RPMI8226 (cell line): Measurements from ENCODE around the gene AVPR2.
A peak's percentile ranks its signal among the peaks of the same experiment; 100 is the strongest.

Experiments
- DNase-seq: peaks from one replicate; pipeline ENCODE4 v3.0.0-alpha.2; 2015

The AVPR2 gene

GRCh38 chrX:153920546-153920945 is 16.1 kb downstream of the AVPR2 start:
- DNase-seq: no peak

GRCh38 chrX:153921070-153921469 is 16.6 kb downstream of the AVPR2 start:
- no peak for DNase-seq

- DNase-seq: no peak
Observed at GRCh38 chrX:153921511-153922446, 17.3 kb downstream of the AVPR2 start.

GRCh38 chrX:153922932-153923857 is 18.7 kb downstream of the AVPR2 start:
- DNase-seq: peak; percentile 74

GRCh38 chrX:153924149-153924861 is 19.8 kb downstream of the AVPR2 start:
- DNase-seq: peak; percentile 72

GRCh38 chrX:153925387-153925738 is 20.9 kb downstream of the AVPR2 start:
- peak; percentile 72 for DNase-seq

GRCh38 chrX:153925739-153926551 is 21.5 kb downstream of the AVPR2 start, which contains the start of gene ARHGAP4:
Gene ARHGAP4 (minus strand): TSS chrX:153926264. CDS start chrX:153926202, 62 bp downstream.
- DNase-seq: peak; percentile 77

GRCh38 chrX:153926552-153926857 is 22.0 kb downstream of the AVPR2 start:
- DNase-seq: no peak

GRCh38 chrX:153926858-153927671 is 22.6 kb downstream of the AVPR2 start:
- DNase-seq: peak; percentile 87

- no peak for DNase-seq
Observed at GRCh38 chrX:153927672-153927921, 23.1 kb downstream of the AVPR2 start.

GRCh38 chrX:153927922-153928760 is 23.7 kb downstream of the AVPR2 start:
- peak; percentile 97 for DNase-seq

GRCh38 chrX:153928846-153929245 is 24.4 kb downstream of the AVPR2 start:
- no peak for DNase-seq

GRCh38 chrX:153929576-153929975 is 25.1 kb downstream of the AVPR2 start:
- DNase-seq: no peak

- DNase-seq: no peak
Observed at GRCh38 chrX:153930011-153930910, 25.8 kb downstream of the AVPR2 start.

- DNase-seq: no peak
Observed at GRCh38 chrX:153931151-153931550, 26.7 kb downstream of the AVPR2 start.

- no peak for DNase-seq
Observed at GRCh38 chrX:153931748-153932147, 27.3 kb downstream of the AVPR2 start.

GRCh38 chrX:153932220-153932915 is 27.9 kb downstream of the AVPR2 start:
- no peak for DNase-seq

GRCh38 chrX:153933748-153934147 is 29.3 kb downstream of the AVPR2 start:
- DNase-seq: no peak
